CD4-positive, alpha-beta T cell treated with Interleukin-1 beta for 1 hour (primary cell): Measurements from ENCODE around the gene CABP4.
"Not testable (repeated sequence)": the region's sequence is repeated elsewhere in the genome, so short reads cannot be mapped to it uniquely, and the experiment has no call there.

ENCODE experiments used
- DNase-seq, 2 donors: peaks; one replicate each; pipeline ENCODE4 v3.0.0-alpha.2; 2020 to 2022

The CABP4 gene

DNA sequence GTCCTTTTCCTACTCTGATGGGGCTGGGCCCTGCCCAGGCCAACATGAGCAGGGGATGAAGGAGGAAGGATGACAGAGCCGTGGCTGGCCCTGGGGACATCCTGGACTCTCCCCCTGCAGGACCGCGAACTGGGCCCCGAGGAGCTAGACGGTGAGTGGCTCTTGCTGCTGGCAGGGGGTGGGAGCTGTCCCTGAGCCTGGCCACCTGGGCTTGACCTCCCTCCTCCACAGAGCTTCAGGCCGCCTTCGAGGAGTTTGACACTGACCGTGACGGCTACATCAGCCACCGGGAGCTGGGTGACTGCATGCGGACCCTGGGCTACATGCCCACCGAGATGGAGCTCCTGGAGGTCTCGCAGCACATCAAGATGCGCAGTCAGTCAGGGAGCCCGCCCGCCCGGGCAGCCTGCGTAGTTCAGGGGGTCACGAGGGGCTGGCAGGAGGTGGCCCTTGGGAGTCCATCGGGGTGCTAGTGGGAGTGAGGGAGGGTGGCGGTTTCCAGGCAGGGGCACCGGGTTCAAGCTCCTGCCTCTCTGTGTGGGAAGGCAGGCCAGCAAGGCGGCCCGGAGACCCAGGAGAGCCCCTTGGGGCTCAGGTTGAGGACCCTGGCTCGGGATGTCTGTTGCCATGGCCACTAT, 1.0 kb downstream of the CABP4 start:
- no peak for DNase-seq

GRCh38 chr11:67457453-67457852, 2.3 kb downstream of the CABP4 start:
- no peak for DNase-seq

- no peak for DNase-seq
These were observed 3.1 kb downstream of the CABP4 start for GRCh38 chr11:67458266-67458665.

- DNase-seq, result no peak
These were observed 8.0 kb downstream of the CABP4 start for GRCh38 chr11:67463186-67463585.

DNA sequence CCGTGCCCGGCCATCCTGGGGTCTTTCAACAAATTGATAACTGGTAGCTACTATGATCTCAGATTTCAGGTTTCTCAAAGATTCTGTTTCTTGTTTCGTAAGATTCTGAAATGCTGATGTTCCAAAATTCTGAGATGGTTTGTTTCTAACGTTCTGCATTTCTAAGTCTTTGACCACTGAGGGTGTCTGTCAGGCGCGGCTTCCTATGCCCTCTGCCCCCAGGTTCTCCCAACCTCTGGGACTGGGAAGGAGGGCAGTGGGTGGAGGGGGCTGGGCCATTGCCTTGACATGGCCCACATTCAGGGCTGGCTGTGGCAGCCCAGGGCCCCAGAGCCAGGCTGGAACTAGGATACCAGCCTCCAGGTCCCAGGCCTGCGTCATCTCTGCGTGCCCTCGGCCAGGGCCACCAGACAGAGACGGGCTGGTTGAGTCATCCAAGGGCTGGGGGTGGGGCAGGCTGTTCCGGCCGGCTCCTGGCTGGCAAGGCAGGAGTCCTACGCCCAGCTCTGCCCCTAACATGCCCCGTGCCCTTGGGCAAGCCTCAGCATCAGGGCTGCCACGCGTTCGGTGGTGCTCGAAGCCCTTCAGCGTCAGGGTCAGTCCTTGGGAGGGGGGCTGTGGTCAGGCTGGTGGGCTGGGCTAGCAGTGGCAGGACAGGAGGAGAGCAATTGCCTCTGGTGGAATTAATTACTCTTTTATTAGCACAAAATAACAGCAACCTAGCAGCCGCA, 8.7 kb downstream of the CABP4 start:
- peak in 1 of 2 donors; percentile 76 for DNase-seq

DNA sequence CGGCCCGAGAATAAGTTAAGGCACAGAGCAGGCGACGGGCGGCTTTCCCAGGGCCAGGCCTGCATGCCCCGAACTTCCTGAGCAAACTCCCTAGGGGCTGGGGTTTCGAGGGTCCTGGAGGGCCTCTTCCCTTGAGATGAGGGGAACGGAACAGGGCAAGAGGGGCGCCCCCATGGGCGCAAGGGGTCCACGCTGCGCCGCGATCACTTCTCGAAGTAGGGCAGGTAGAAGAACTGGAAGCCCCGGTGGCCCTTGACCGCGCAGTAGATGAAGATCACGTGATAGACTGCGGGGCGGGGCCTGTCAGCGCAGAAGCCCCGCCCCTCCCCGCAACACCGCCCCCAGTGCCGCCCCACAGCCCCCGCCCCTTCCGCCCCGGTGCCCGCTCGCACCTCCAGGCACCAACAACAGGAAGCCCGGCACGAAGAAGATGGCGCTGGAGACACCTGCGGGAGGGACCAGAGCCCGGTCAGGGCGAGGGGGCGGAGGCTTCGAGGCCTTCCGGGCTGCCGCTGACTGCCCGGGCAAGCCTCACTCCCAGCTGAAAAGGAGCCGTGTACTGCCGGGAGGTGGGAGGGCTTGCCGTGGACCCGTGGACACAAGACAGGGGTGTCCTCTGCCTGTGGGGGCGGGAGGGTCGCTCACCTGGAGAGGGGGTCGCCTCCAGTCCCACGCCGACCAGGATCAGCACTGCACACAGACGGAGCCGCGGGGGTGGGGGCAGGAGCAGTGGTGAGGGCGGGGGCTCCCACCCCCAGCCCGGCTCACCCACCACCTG, 9.4 kb downstream of the CABP4 start:
- peak; percentile 96 for DNase-seq

- DNase-seq, result no peak
These were observed 10.0 kb downstream of the CABP4 start for GRCh38 chr11:67465189-67465510.

DNA sequence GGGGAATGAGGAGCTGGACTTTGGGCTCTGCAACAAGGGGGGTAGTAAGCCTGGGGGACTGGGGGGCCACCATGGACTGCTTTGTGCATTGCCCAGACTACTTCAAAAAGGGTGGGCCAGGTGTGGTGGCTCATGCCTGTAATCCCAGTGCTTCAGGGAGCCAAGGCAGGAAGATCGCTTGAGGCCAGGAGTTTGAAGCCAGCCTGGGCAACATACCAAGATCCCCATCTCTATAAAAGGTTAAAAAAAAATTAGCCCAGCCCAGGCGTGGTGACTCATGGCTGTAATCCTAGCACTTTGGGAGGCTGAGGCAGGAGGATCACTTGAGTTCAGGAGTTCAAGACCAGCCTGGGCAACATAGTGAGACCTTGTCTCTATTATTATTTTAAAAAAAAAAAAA, 10.4 kb downstream of the CABP4 start:
- not testable (repeated sequence) for DNase-seq

- no peak for DNase-seq
These were observed 11.2 kb downstream of the CABP4 start for GRCh38 chr11:67466367-67466766.

GRCh38 chr11:67466962-67467771, 12.0 kb downstream of the CABP4 start:
- no peak for DNase-seq

- no peak for DNase-seq
These were observed 12.9 kb downstream of the CABP4 start for GRCh38 chr11:67468056-67468455.

DNA sequence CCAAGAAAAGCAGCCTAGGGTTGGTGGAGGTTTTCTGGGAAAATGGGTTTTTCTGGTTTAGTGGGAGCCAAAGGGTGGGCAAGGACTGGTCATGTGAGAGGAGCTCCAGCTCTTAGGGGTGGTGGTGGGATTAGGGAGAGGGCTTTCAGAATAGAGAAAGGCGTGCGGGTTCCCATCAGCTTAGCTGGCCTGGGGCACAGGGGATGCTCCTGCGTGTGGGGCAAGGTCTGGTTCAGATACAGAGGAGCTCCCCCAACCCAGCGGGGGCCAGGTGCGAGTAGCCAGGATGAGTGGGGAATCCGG, 13.3 kb downstream of the CABP4 start:
- no peak for DNase-seq

- DNase-seq, result peak; percentile 93 to 94
These were observed 13.8 kb downstream of the CABP4 start, which contains the start of gene TMEM134 for GRCh38 chr11:67468759-67469507. TMEM134 (minus strand) TSS chr11:67469251; CDS start chr11:67469192, 59 bp downstream.

GRCh38 chr11:67469508-67469811, 14.3 kb downstream of the CABP4 start:
- no peak for DNase-seq

DNA sequence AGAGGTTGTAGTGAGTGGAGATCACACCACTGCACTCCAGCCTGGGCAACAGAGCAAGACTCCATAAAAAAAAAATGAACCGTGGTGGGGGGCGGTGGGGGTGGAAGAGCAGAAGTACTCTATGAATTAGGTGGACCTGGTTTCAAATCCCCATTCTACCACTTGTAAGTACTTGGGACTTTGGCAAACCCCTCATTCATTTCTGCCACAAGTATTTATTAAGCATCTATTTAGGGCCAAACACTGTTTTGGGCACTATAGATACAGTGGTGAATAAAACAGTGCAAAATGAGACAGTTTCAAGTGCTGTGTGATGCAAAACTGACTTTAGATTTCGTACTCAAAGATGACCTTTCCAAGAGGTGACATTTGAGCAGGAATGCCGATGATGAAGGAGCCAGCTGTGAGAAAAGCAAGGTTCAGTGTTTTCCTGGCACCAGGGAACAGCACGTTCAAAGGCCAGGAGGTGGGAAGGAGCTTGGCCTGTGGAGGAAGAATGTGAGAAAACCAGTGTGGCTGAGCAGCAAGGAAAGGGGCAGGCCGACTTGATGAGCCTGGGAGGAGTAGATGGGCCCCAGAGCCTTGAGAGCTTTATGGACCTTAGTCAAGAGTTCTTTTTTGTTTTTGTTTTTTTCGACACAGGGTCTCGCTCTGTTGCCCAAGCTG, 15.3 kb downstream of the CABP4 start:
- DNase-seq, result no peak

GRCh38 chr11:67472882-67473281, 17.7 kb downstream of the CABP4 start:
- DNase-seq, result no peak

- DNase-seq, result not testable (repeated sequence)
These were observed 21.5 kb downstream of the CABP4 start for GRCh38 chr11:67476692-67477091.

DNA sequence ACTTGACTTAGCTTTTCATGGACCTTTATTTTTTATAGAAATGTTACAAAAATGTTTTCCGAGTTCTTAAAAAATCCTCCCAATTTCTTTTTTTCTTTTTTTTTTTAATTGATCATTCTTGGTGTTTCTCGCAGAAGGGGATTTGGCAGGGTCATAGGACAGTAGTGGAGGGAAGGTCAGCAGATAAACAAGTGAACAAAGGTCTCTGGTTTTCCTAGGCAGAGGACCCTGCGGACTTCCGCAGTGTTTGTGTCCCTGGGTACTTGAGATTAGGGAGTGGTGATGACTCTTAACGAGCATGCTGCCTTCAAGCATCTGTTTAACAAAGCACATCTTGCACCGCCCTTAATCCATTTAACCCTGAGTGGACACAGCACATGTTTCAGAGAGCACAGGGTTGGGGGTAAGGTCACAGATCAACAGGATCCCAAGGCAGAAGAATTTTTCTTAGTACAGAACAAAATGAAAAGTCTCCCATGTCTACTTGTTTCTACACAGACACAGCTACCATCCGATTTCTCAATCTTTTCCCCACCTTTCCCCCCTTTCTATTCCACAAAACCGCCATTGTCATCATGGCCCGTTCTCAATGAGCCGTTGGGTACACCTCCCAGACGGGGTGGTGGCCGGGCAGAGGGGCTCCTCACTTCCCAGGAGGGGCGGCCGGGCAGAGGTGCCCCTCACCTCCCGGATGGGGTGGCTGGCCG, 22.3 kb downstream of the CABP4 start:
- DNase-seq, result not testable (repeated sequence)

GRCh38 chr11:67482275-67482826, 27.2 kb downstream of the CABP4 start:
- DNase-seq, result no peak

DNA sequence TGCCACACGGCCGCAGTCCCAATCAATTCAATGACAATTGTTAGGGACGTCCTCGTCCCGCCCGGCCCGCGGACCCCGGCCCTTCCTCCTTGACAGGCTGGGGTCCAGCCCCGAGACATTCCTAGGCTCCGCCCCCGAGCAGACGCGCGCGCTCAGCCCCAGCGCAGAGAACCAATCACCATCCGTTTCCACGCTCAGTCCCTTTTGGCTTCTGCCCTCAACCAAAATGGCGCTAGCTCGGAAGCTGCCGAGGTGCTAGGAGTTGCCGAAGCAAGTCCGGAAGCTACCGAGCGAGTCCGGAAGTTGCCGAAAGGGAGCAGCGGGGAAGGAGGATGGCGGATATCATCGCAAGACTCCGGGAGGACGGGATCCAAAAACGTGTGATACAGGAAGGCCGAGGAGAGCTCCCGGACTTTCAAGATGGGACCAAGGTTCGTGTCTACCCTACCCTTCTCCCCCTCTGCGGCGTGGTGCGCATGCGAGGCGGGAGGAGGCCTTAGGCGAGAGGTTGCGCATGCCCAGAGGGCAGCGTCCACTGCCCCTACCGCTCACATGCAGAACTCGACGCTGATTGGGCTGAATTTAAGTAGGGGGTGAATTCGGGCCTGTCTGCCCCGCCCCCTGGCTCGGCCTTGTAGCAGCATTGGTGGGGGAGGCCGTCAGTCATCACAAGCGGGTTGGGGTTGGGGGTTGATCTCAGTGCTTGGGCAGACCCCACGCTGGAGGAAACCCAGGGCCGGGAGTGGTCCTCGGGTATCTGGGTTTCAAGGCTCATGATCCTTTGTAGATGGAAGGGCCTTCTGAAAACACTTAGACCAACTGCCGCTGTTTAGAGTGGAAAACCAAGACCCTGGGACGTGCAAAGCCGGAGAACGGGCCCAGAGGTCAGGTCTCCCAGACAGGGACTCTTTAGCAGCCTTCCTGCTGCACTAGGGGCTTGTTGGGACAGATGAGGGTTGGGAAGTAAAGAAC, 28.0 kb downstream of the CABP4 start, which contains the start of gene AIP:
Gene AIP (plus strand): TSS at position 200 of the 972 bp plus-strand sequence. CDS start 133 bp downstream, at position 333.
- peak; percentile 97 to 98 for DNase-seq
